RPMI7951 (cell line): ENCODE results near the gene BZW2. TPM values are rescaled to one million over a fixed set of nuclear protein-coding genes. Genes with fewer than 3 reads are reported as not detected.

Experiments used
- DNase-seq: peaks from one replicate; pipeline ENCODE4 v3.0.0-alpha.2; 2012; ENCODE audit warnings: low read depth
- total RNA-seq: library from RNA; depleted of rRNA; stranded (reverse); fragments of >200 nt; shearing (Covaris generic); gene quantifications from 2 replicates; pipeline ENCODE4 v1.2.3, GENCODE V29; 2014

BZW2 gene
- total RNA-seq, 1 experiment from 2014 or later = 220 TPM

DNA sequence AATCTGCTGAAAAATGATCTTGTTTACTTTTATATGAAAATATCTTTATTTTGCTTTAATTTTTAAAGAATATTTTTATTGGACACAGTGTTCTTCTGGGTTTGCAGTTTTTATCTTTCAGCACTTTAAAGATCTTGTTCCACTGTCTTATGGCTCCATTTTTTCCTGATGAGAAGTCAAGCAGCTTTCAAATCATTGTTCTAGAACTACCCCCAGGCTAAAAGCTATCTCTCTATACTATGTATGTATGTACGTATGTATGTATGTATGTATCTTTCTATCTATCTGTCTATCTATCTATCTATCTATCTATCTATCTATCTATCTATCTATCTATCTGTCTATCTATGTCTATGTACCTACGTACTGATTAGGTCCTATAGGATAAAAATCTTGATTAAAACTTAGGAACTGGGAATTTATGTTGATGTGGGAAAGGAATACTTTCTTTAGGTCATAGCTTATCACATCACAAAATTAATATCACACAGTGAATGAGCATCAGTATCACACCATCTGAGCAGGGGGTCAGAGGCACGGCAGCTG lies 72.2 kb downstream of the BZW2 start:
- no peak for DNase-seq

- DNase-seq = no peak
Measured at GRCh38 chr7:16719699-16720098, 73.7 kb downstream of the BZW2 start.

GRCh38 chr7:16721541-16721940 lies 75.6 kb downstream of the BZW2 start:
- no peak for DNase-seq

GRCh38 chr7:16724344-16724743 lies 78.4 kb downstream of the BZW2 start:
- DNase-seq = no peak

- no peak for DNase-seq
Measured at GRCh38 chr7:16726189-16726588, 80.2 kb downstream of the BZW2 start.

GRCh38 chr7:16727736-16728135 lies 81.8 kb downstream of the BZW2 start:
- peak; percentile 25 for DNase-seq

DNA sequence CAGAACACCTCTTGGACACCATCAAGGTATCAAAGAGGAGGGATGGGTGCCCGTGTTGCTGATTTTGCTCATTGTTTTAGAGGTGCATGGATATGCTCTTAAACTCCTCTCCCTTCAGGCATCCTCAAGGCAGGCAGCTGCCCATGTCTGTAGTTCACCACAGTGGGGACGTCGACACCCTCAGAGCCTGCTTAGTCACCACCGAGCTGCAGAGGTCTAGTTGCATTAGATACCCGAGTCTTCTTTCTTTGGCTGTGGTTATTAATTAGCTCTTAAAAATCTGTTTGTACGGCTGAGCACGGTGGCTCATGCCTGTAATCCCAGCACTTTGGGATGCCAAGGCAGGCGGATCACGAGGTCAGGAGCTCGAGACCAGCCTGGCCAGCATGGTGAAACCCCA lies 82.8 kb downstream of the BZW2 start:
- DNase-seq = no peak

- no peak for DNase-seq
Measured at GRCh38 chr7:16729541-16729940, 83.6 kb downstream of the BZW2 start.

DNA sequence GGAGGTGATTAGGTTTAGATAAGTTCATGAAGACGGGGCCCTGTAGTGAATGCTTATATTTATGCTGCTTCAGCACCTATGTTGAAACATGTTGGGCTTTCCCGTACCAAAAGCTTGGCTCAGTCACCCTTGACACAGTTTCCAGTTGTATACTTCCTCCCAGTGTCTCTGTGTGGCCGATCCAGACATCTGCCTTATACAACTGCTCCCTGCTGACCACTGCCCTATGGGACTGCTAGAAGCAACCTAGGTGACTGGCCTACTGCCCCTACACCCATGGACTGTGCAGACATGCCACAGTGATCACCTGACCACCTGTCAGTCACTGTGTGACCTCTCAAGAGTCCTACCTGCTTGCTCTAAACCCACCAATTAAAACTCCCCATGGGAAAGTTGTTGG lies 85.0 kb downstream of the BZW2 start:
- DNase-seq = no peak

DNA sequence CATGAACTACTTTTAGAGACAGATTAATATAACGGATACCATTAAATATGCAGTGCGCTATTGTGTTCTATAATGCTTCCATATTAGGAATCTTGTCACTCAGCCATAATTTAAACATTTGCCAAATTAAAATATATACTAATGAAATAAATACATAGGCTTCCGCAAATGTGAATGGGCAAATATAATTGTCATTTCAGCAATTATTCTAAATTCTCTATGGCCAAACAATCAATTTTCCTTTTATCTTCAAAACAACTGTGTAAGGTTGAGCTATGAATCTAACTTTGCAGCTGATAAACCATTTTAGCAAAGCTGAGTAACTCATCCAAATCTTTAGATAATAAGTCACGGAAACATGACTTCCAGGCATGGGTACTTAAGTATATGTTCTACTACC lies 86.8 kb downstream of the BZW2 start:
- DNase-seq = no peak

DNA sequence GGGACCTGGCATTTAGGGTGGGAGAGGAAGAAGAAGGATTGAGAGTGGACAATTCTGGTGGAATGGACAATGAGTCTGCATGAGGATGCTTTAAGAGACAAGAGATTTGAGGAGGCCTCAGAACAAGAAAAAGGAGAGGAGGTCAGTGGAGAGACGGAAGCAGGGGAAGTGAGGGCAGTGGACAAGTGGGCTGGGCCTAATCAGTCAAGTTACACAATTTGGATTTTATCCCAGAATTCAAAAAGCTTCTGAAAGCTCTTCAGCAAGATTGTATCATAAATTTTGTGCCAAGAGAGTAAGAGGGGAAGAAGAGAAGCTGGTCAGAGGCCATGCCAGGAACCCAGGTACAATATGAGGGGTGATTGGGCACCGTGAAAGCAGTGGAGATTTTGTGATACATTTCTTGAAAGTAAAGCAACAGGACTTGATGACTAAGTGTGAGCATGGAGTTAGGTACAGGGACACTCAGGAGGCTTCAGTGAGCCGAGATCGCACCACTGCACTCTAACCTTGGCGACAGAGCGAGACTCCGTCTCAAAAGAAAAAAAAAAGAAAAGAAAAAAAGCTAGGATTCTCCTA lies 88.3 kb downstream of the BZW2 start:
- no peak for DNase-seq

GRCh38 chr7:16735020-16735419 lies 89.0 kb downstream of the BZW2 start:
- no peak for DNase-seq

DNA sequence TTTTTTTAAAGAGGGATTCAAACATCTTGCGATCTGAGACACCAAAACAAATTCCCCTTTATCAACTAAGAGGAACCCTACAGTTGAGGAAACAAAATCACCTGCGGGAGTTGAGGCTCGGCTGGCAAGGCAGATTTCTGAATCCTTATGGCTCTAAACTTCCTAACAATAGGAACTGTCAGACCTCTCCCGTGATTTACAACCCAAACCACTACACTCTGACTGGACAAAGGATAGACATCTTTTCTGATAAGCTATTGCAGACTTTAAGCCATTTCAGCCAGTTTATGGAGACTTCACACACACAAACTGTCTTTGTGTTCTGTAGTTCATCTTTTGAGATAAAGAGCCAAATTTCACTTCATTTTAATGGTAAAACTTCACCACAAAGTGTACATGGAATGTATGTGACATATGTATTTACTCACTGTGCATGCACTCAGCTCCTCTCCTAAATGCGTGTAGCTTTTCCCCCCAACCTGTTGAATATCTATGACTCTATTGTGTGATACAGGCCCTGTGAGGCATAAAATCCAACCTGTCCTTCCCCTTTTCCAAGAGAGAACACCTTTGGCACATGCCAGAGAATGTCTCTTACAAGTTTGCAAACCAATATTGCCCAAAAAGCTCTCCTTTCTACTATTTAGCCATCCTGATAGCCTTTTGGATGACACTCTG lies 92.2 kb downstream of the BZW2 start:
- DNase-seq = no peak

DNA sequence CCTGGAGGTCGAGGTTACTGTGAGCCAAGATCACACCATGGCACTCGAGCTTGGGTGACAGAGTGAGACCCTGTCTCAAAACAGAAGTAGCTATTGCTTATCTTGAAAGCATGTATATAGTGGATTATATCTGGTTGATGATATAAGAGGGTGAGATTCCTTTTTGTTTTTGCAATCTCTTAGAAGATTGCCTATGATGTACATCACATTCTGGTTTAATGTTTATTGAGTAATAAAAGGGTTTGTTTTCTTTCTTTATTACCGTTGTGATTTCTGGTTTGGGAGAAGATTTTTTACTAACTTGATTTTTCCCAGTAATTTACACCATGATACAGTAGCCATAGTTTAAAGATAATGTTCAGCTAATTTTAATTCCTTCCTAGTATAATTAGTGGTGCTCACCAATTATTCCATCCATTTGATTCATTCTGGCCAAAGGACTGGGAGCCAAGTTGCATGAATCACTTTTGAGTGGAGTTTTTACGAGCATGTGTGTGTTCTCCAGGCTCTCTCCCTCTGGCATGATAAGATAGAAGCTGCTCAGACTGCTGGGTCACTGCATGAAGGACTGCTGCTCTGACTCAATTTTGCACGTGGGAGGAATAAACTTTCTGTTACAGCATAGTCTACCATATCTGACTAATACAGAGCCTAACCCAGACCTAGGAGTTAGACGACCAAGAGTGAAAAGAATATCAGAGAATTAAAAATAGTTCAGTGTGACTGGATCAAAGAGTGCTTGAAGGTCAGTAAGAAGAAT lies 94.1 kb downstream of the BZW2 start:
- peak; percentile 99 for DNase-seq

- no peak for DNase-seq
Measured at GRCh38 chr7:16740623-16740953, 94.6 kb downstream of the BZW2 start.

GRCh38 chr7:16740996-16741395 lies 95.0 kb downstream of the BZW2 start:
- DNase-seq = no peak

DNA sequence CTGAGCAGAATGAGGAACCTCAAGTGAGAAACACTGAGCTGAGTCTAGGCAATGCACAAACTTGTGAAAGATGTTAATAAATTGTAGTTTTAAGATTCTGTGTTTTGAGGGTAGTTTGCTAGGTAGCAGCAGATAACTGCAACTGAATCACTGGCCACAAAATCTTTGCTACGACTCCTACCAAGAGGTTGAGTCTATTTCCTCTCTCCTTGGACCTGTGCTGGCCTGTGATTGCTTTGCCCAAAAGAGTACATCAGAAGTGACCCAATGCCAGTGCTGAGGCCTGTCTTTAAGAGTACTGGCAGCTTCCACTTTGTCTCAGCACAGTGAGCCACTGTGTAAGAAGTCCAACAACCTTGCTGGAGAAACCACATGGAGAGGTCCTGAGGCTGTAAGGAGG lies 95.7 kb downstream of the BZW2 start:
- no peak for DNase-seq

- DNase-seq = no peak
Measured at GRCh38 chr7:16742547-16742946, 96.6 kb downstream of the BZW2 start.

DNA sequence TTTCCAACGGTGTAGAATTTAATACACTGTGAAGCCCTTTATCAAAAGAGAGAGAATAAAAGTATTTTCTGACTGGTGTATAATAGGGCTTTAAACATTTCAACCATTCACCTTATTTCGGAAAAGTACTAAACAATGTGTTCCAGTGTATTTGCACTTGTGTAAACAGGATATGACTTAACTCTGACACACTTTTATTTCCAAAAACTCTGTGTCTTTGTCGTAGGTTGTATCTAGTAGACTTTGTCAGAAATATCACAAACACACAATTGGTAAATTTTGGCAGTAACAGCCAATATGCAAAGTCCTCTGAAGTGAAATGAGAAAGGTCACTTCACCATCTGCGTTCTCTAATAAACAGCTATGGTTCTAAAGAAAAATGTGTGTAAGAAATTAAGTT lies 97.3 kb downstream of the BZW2 start:
- DNase-seq = peak; percentile 49

DNA sequence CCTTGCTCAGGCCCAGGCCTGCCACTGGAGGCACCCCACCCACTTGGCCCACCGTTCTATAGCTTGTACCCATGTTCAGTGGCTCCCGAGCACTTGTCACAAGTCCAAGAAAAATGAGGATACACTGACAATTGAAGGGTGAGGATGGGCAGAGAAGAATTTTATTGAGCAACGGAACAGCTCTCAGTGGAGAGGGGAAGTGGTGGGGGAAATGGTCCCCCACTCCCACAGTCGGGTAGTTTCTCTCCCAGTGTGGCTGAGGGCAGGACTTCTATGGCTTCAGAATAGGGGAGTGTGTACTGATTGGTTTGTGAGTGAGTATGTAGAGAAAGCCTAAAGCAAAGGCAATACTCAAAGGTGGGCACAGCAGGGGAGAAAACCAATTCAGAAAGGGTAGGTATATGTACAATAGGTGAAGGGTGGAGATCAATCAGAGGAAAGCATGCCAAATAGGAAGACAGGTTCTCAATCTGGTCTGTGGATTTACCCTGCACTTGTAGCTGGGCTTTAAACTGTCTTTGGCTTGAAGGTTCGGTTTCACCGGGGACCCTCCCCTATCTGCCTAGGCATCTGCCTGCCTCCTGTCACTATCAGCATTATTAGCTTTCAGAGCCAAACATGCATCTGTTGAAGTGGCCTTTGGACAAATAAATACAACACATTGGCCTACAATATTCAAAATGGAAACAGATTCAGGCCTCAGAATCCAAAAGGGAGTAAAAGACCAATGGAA lies 98.7 kb downstream of the BZW2 start:
- no peak for DNase-seq

- no peak for DNase-seq
Measured at GRCh38 chr7:16745645-16746044, 99.7 kb downstream of the BZW2 start.

GRCh38 chr7:16747102-16747501 lies 101.1 kb downstream of the BZW2 start:
- DNase-seq = no peak
